ENCODE results near the gene GUCY2C.
"Not testable (repeated sequence)": the region's sequence is repeated elsewhere in the genome, so short reads cannot be mapped to it uniquely, and the experiment has no call there.

The GUCY2C gene

DNA sequence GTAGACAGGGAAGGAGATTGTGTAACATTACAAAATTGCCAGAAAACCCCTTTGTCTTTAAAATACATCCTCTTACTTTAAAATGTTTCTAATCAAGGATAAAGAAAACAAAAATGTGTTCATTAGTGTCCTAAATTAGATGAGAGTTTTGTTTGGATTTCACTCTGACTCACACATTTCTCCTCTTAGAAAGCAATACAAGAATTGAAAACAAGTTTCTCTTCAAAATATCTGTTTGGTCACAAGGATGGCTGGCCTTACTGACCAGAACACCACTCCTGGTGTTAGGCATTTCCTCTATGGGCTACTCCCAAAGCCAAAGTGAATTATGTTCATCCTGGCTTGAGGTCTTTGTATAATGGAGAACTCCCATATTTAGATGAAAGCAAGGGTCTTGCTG lies 6.4 kb downstream of the GUCY2C start:
- DNase-seq (ENCODE audit: low read depth): no peak
- TF ChIP-seq CTCF (IDR thresholded peaks at IDR 0.05; ENCODE audit: control insufficient read depth, extremely low read depth, insufficient read depth): no peak

DNA sequence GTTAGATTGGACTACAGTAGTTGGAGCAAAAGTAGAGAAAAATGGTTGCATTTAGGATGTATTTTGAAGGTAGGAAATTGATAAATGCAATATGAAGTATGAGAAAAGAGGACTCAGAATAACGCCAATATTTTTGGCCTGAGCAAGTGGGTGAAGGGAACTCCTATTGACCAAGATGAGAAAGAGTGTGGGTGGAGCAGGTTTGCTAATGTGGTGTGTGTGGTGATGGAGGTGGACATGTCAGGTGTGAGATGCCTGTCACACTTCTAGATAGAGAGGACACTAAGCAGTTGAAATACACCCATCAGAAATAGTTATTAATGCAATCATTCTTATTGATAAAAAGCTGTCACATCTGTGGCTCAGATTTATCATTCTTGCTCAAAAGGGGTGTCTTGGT lies 7.3 kb downstream of the GUCY2C start:
- H3K4me3 ChIP-seq (ENCODE audit: low read depth, low read length): no peak overlapping the region
- DNase-seq (ENCODE audit: low read depth): no peak
- TF ChIP-seq CTCF (IDR thresholded peaks at IDR 0.05; ENCODE audit: control insufficient read depth, extremely low read depth, insufficient read depth): no peak

More for the DNA sequence above, 6.4 kb downstream of the GUCY2C start:
- H3K4me3 ChIP-seq (ENCODE audit: low read depth, low read length): no peak overlapping the region

- DNase-seq (ENCODE audit: low read depth); H3K4me3 ChIP-seq (ENCODE audit: low read depth, low read length): not testable (repeated sequence)
Measured at GRCh38 chr12:14682231-14682630, 14.2 kb downstream of the GUCY2C start.

DNA sequence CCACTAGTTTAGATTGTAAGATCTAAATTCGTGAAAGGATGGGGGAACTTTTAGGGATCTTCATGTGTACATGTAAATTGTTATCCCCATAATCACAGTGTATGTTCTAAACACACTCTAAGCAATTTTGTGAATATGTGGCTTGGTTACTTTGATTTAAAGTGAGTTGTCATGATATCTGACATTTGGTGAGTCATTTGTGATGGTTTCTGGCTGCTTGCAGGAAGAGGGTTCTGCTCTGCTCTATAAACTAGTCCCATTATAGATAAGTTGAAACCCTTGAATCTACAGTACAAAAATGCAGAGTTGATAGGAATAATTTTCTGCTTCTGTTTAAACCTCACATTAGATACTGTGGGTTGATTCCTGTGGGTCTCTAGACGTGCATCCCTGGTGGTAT lies 14.8 kb downstream of the GUCY2C start:
- DNase-seq (ENCODE audit: low read depth): no peak
- H3K4me3 ChIP-seq (ENCODE audit: low read depth, low read length): no peak overlapping the region
- TF ChIP-seq CTCF (IDR thresholded peaks at IDR 0.05; ENCODE audit: control insufficient read depth, extremely low read depth, insufficient read depth): no peak

GRCh38 chr12:14681190-14681589 lies 15.2 kb downstream of the GUCY2C start:
- H3K4me3 ChIP-seq (ENCODE audit: low read depth, low read length): no peak overlapping the region
- TF ChIP-seq CTCF (IDR thresholded peaks at IDR 0.05; ENCODE audit: control insufficient read depth, extremely low read depth, insufficient read depth): no peak
- DNase-seq (ENCODE audit: low read depth): no peak

GRCh38 chr12:14678547-14679150 lies 17.8 kb downstream of the GUCY2C start:
- H3K4me3 ChIP-seq (ENCODE audit: low read depth, low read length): no peak overlapping the region
- TF ChIP-seq CTCF (IDR thresholded peaks at IDR 0.05; ENCODE audit: control insufficient read depth, extremely low read depth, insufficient read depth): no peak

DNA sequence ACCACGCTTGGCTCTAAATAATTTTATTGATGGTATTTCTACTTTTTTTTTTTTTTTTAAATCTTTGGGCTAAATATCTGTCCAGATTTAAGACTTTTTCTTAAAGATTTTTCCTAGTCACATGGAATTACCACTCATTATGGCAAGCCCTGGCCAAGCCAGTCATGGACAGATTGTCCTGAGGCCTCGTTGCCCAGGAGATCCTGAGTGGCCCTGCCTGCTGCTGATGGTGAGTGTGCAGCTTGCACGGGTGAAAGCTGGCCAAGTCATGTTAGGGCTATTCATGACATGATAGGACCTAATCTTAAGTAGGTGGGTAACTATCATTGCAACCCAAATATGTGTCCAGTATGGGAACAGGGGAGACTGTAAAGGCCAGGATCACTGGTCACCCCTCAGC lies 27.8 kb downstream of the GUCY2C start:
- DNase-seq (ENCODE audit: low read depth): no peak
- TF ChIP-seq CTCF (IDR thresholded peaks at IDR 0.05; ENCODE audit: control insufficient read depth, extremely low read depth, insufficient read depth): no peak
- no peak overlapping the region for H3K4me3 ChIP-seq (ENCODE audit: low read depth, low read length)

More at GRCh38 chr12:14678547-14679150, 17.8 kb downstream of the GUCY2C start:
- DNase-seq (ENCODE audit: low read depth): no peak
